GM21825 (cell line): ENCODE data around the gene C1orf53.
"Not testable (repeated sequence)": the region's sequence is repeated elsewhere in the genome, so short reads cannot be mapped to it uniquely, and the experiment has no call there.

ENCODE experiments used
- ATAC-seq: cut with Tn5 transposase; IDR thresholded peaks from one replicate; pipeline ENCODE4 v1.9.1; 2021; ENCODE audit warnings: mild to moderate bottlenecking, moderate library complexity; ENCODE audit not compliant: unreplicated experiment

Gene C1orf53

DNA sequence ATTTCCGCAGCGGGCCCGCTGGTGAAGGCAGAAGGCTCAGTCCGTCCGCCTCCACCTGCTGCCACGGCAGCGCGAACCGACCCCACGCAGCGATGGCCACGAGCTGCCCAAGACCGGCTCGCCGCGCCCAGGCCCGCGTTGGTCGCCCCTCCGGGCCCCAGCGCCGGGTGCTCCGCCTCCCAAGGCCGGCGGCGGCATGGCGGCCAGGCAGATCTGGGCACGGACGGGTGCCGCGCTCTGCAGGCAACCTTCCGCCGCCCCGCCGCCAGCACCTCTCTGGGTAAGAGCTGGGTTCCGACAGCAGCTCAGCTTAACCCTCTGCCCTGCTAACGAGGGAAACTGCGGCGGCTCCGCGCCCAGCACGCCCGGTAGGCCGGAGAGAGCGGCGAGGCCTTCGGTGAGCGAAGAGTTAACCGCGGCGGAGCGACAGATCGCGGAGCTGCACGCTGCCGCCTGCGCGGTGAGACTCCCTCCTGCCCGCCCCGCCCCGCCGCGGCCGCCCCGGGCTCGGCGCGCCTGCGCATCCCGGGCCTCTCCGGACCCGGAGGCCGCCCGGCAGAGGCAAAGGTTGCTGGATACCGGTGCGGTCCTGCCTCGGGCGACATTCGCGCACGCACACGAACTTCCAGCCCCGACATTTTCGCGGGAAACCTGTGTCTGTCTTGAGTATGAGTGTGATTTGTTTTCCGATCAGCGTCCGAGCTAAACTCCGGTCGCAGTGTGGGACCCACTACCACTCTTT is at the start of gene C1orf53:
TSS of gene C1orf53 (plus strand) at position 177 of the 742 bp plus-strand sequence. CDS start at position 197, 20 bp downstream.
- peak; percentile 97 for ATAC-seq

DNA sequence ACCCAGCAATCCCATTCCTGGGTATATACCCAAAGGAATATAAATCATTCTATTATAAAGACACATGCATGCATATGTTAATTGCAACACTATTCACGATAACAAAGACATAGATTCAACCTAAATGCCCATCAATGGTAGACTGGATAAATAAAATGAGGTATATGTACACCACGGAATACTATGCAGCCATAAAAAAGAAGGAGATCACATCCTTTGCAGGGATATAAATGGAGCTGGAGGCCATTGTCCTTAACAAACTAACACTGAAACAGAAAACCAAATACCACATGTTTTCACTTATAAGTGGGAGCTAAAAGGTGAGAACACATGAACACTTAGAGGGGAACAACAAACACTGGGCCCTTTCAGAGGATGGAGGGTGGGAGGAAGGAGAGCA is 46.7 kb upstream of the C1orf53 start:
- ATAC-seq: not testable (repeated sequence)

DNA sequence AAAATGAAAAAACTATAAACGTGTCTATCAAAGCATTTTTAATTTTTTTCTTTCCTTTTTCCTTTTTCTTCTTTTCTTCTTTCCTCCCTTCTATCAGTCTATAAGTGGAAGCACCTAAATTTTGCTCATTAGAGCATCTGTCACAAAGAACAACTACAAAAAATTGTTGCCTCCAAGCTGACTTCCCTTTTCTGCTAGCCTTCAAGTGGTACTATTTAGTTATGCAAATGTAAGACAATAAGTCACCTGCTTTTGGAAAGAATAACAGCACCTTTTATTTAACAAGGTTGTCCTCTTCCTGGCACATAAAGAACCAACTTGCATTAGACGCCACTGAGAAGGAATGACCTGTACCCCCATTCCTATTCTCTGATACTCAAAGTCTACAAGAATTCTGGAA is 45.0 kb upstream of the C1orf53 start:
- ATAC-seq: no peak

DNA sequence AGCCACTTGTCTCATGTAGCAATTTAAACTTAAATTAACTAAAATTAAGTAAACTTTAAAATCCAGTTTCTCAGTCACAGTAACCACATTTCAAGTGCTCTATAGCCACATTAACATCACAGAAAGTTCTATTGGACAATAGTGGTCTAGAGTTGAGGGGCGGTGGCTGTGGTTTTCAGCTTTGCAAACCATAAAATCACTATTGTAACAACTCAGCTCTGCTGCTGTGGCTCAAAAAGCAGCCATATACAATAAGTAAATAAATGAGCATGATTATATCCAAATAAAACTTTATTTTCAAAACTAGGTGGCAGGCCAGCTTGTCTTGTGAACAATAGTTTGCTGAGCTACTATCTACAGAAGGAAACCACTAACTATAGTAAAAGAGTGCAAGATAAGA is 43.4 kb upstream of the C1orf53 start:
- ATAC-seq: no peak

DNA sequence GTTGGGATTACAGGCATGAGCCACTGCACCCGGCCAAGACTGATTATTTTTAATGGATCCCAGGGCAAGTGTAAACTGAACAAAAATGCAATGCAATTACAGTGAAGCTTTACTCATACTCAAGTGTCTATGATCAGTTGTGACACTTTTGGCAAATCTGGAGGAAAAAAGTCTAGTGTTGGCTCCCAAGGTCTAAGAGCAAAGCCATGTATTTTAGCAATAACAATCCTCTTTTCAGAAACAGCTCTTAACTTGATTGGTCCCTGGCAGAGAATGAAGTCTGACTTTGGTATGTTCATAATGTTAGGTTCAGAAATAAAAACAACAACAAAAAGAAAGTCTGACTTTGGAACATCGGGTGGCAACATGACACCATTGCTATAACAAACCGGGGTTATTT is 40.2 kb upstream of the C1orf53 start:
- ATAC-seq: no peak

DNA sequence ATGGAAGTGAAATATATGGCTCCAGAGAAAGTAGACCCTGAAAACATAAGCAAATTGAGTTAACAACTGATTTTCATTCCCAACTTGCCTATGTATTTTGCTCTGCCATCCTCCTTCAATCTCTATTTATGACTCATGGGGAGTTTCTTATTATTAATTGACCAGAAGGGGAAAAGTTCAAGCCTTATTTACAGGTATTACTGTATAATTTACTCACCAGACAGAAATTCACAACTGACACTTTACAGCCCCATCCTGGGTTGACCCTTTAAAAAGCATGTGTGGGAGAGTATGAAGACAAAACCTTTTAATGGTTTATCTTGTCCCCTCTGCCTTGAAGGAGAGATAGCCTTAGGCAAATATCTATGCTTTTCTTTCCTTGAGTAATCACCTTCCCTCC is 39.8 kb upstream of the C1orf53 start:
- no peak for ATAC-seq

DNA sequence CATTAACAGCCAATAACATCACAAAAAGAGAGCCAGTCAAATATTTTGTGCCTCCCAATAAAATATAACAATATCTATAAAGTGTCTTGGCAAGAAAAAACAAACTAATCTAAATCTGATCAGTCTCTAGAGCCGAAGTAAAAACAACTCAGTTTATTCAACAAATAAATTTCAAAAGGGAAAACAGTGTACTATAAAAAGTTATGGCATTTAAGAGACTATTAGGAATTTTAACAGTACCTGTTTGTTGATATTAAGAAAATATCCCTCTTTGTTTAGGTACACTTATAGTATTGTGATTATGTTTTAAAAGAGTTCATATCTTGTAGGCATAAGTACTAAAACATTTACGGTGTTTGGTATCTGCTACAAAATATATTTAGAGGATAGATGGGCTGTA is 36.6 kb upstream of the C1orf53 start:
- ATAC-seq: no peak

DNA sequence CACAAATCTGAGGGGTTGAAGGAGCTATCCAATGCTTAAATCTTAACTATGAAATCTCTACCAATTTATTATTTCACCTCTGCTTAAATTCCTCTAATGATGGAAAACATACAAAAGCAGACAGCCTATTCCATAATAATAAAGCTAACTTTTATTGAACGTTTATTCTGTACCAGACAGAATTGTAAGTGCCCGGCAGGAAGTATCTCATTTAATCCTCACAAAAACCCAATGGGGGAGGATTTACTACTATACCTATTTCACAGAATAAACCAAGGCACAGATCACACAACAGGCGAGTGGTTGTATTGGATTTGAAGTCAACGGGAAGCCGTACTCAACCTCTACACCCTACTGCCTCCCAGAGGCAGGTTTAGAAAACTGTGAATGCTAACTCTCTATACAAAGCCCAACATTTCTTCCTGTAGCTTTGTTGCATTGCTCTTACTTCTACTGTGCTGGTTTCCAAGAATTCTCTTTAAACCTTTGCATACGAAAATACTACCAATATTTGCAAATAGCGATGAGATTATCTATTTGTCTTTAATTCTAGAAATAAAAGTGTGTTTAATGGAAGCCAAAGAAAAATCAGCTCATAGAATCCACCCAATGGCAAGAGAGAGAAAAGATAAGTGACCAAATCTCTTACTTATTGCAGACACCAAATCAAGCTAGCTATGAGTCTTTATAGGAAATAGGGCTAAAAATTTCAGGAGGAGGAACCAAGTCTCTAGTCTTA is 33.5 kb upstream of the C1orf53 start:
- ATAC-seq: peak; percentile 88

DNA sequence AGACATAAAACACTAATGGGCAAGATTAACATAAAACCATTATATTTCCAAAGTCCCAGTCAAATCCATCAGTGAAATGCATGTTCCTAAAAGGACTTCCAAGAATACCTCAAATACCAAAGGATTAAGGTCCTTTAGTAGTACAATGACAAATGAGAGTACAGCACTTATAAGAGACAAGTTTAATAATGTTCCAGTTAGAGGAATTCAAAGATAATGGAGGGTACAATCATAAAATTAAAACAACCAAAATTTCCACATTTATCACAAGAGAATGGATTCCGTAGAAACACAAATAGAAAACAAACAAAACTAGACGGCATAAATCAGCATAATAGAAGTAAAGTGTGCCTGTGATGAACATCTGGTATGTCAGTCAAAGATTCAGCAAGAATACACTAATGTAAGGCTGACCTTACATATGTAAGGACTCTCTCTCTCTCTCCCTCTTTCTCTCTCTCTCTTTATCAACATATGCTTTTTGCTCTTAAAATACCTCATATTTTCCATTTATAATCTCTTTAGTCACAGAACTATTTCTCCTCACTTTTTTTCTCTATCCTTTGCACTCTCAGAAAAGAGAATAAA is 32.8 kb upstream of the C1orf53 start:
- ATAC-seq: no peak

DNA sequence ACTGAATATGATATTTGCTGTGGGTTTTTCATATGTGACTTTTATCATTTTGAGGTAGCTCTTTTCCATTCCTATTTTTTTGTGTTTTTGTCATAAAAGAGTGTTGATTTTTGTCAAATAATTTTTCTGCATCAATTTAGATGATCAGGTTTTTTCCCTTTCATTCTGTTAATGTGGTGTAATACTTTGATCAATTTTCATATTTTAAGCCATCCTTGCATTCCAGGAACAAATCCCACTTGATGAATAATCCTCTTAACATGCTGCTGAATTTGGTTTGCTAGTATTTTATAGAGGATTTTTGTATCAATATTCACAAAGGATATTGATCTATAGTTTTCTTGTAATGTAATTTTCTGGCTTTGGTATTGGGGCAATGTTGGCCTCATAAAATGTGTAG is 25.5 kb upstream of the C1orf53 start:
- no peak for ATAC-seq

DNA sequence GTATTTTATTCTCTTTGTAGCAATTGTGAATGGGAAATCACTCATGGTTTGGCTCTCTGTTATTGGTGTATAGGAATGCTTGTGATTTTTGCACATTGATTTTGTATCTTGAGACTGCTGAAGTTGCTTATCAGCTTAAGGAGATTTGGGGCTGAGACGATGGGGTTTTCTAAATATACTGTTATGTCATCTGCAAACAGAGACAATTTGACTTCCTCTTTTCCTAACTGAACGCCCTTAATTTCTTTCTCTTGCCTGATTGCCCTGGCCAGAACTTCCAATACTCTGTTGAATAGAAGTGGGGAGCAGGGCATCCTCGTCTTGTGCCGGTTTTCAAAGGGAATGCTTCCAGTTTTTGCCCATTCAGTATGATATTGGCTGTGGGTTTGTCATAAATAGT is 22.0 kb upstream of the C1orf53 start:
- ATAC-seq: not testable (repeated sequence)

DNA sequence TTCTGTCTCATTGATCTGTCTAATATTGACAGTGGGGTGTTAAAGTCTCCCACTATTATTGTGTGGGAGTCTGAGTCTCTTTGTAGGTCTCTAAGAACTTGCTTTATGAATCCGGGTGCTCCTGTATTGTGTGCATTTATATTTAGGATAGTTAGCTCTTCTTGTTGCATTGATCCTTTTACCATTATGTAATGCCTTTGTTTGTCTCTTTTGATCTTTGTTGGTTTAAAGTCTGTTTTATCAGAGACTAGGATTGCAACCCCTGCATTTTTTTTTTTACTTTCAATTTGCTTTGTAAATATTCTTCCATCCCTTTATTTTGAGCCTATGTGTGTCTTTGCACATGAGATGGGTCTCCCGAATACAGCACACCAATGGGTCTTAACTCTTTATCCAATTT is 20.2 kb upstream of the C1orf53 start:
- ATAC-seq: not testable (repeated sequence)

DNA sequence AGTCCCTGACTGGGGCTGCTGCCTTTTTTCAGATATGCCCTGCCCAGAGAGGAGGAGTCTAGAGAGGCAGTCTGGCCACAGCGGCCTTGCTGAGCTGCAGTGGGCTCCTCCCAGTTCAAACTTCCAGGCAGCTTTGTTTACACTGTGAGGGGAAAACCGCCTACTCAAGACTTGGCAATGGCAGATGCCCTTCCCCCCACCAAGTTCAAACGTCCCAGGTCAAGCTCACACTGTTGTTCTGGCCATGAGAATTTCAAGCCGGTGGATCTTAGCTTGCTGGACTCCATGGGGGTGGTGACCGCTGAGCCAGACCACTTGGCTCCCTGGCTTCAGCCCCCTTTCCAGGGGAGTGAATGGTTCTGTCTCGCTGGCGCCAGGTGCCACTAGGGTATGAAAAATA is 18.3 kb upstream of the C1orf53 start:
- no peak for ATAC-seq

DNA sequence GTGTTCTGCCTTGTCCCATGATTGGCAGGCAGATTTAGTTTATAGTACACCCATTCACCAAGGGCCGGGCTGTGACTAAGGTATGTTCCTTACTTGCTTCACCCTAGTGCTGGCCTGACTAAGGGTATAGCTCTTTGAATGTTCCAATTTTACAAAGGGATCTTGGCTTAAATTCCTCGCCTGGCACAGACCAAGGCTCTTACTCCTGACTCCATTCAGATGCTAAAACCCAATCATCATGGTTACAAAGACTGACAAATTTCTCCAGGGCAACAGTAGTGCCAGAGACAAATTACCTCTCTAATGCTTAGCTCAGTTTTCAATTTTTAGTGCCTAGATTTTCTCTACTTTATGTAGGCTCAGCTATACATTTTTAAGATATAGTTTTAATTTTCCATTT is 11.5 kb upstream of the C1orf53 start:
- ATAC-seq: no peak

DNA sequence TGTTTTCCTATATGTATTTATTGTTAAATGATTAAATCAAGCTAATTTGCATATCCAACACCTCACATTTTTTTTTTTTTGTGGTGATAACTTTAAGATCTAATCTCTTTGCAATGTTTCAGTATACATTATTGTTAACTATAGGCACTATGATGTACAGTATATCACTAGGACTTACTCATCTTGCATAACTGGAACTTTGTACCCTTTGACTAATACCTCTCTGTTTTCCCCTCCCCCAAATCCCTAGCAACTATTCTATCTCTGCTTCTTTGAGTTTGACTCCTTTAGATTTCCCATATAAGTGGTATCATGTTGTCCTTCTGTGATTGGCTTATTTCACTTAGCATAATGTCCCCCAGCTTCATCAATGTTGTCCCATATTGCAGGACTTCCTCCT is 9.7 kb upstream of the C1orf53 start:
- ATAC-seq: no peak

DNA sequence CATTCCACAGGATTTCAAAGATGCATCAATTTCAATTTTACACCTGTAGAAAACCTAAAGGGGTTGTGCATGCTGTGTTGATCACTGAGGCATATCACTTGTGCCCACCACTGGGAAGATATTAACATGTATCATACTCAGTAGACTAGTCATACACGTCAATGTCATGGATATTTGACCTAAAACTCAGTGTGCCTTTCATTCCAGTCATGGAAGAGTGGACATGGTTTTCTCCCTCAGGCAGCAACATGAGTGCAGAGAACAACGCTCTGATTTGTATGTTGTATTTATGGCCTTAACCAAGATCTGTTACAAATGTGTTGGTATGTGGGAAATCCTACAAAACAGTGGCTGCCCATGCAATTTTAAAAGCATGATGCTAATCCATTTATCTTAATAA is 6.1 kb upstream of the C1orf53 start:
- no peak for ATAC-seq

DNA sequence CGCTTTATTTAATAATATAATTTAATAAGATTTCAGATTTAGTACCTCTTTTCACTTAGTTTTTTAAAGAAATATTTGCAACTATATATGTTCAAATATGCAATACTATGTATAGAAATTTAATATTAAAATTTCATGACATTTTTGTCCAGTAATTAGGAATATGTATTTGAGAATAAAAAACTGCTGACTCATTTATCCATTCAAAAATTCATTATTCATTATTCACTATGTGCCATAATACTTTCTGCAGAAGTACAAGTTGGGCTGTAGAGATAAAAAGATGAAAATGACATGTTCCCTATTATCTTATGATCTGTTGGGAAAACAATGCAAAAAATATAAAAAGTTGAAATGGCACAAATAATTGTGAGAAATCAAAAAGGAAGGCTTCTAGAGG is 3.4 kb upstream of the C1orf53 start:
- ATAC-seq: no peak

DNA sequence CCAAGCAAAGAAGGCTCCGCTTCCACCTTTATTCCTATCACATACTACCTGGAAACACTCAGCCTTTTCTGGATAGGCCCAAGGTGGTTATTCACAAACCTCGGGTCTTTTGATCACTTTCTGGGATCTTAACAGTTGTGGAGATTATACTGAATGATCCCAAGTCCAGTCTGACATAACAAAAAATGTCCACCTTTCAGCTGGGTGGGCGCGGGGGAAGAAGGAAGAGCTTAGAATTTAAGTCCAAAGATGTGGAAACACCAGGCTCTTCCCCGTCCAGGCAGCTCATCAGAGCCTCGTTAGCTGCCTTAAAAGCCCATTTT is 338 bp upstream of the C1orf53 start:
- ATAC-seq: no peak

DNA sequence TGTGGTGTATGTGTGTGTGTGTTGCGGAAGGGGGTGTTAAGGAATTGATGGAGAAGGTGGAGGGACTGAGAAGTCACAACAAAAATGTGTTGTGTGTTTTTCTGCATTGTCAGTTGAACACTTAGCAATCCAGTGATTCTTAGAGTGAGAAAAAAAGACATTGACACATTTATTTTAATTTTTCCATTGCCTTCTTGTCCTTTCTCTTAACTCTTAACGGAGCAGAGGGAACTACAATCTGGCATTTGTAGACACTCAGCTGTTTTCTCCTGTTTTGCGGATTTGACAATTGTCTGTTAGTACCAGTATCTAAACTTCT is 725 bp downstream of the C1orf53 start:
- no peak for ATAC-seq

DNA sequence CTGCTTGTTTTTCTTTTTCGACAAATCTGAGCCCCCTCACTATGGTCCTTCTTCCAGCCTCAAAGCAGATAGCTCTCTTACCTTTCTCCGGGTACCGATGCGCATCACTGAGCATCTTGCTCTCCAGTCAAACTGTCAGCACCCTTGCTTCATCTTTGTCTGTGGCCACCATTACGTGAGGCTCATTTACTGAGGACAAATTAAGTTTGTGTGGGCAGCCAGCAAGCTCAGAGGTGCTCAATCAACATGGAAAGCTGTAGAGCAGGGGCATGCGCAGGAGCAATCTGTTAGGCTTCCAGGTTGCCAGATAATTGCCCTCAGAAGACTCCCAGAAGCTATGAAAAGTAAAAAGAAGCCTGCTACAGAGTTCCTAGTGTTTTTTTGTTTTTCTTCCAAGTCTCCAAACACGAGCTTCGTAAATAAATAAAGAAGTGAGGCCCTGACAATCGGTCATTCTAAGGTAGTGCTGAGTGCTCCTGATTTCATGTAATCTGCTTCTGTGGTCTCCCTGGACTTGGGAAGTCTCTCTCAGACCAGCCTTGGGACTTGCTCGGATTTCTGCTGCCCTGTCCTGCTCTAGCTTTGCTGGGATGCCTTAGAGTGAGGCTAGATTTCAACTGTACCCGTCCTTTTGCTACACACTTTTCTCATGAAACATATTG is 1.8 kb downstream of the C1orf53 start:
- ATAC-seq: no peak

DNA sequence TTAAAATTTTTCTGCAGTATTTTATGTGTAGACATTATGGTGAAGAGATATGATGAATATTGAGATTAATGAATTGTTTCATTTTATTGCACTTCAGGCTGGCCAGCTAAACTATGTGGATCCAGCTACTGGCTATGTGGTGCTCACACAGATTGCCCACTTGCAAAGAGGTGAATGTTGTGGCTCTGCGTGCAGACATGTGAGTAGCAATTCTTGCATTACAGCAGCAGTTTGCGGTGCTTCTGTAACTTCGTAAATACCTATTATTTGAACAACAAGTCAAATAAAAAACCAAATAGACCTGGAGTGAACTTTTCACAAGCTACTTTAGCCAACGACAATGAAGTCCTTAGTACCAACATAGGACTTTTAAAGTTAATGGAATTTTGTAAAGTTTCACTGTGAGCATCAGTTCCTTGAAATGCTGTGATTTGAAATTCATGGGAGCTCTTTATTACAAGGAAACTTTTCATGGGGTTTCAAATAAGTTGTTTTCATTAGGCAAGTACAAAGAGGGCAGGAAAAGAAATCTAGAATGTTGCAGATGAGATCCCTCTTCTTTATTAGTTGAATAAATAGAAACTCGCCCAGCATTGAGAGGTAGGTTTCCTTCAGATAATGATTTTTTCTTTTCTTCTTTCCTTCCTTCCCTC is 3.4 kb downstream of the C1orf53 start:
- ATAC-seq: no peak
